Measurements from ENCODE around the gene STRN.

- TF ChIP-seq CTCF (IDR thresholded peaks at IDR 0.05): no peak
- TF ChIP-seq POLR2A (IDR thresholded peaks at IDR 0.05): no peak
Observed at GRCh38 chr2:36967236-36967876, 1.0 kb upstream of the STRN start.
